ENCODE results near the gene NDUFS3. TPM values are rescaled to one million over a fixed set of nuclear protein-coding genes. Genes with fewer than 3 reads are reported as not detected.

Gene NDUFS3
- polyA plus RNA-seq, 1 donor (not counting 4 experiments of a cell fraction or from before 2014, with no cell fraction given), result 119 TPM

- no peaks in the 10 kb centered on the region for H4K20me1 ChIP-seq (ENCODE audit: control insufficient read depth, extremely low read depth, insufficient read depth, low read length)
- no peak for FAIRE-seq
Measured at GRCh38 chr11:47552056-47552565, 26.8 kb upstream of the NDUFS3 start.

GRCh38 chr11:47552566-47553405 is 26.1 kb upstream of the NDUFS3 start, which contains the start of gene CELF1:
Gene CELF1, minus strand, starts transcription at chr11:47553132. Its CDS starts 53,609 bp downstream, at chr11:47499523.
- dilution Hi-C loops (cut with MboI; ENCODE audit: extremely low pct_ligation_motif_present, low sequenced_read_pairs), result no loop called here
- Histone ChIP-seq H4K20me1 (ENCODE audit: control insufficient read depth, extremely low read depth, insufficient read depth, low read length) (no peaks in the 10 kb centered on the region), H3K36me3 (ENCODE audit: control insufficient read depth in 2 of 2, extremely low read depth in 1 of 2, insufficient read depth in 2 of 2, low read length in 2 of 2) (no peaks in the 10 kb centered on the region), H3K27me3 (ENCODE audit: control insufficient read depth, extremely low read depth, insufficient read depth, low read length) (no peaks in the 10 kb centered on the region), H3K4me3 (ENCODE audit: control insufficient read depth in 2 of 3, extremely low read depth in 1 of 3, insufficient read depth in 2 of 3, low read depth in 1 of 3, low read length in 3 of 3) (peak within 1 kb of the TSS; percentile 89 to 97 (median 92)), H3K9me1 (ENCODE audit: control insufficient read depth, extremely low read depth, insufficient read depth, low read length) (no peaks in the 10 kb centered on the region), H3K27ac (ENCODE audit: control insufficient read depth, insufficient read depth, low read length) (peak within 1 kb of the TSS; percentile 96), H3K9ac (ENCODE audit: control insufficient read depth, extremely low read depth, insufficient read depth, low read length) (peak within 1 kb of the TSS; percentile 99), H3K79me2 (ENCODE audit: control insufficient read depth, insufficient read depth, low read length) (peaks cover 50% of the 10 kb centered on the region), H3K4me2 (ENCODE audit: control insufficient read depth, extremely low read depth, insufficient read depth, low read depth, low read length) (peak within 1 kb of the TSS; percentile 81), H3K4me1 (ENCODE audit: control insufficient read depth, extremely low read depth, insufficient read depth, low read length) (peaks cover 21% of the 10 kb centered on the region), H3K9me3 (ENCODE audit: control insufficient read depth, low read depth, low read length) (no peaks in the 10 kb centered on the region), H2AFZ (ENCODE audit: control insufficient read depth, low read length) (peak within 1 kb of the TSS; percentile 56)
- FAIRE-seq, result no peak
- DNase-seq (ENCODE audit: low read depth, low spot score), result no peak
- TF ChIP-seq, protein P1, sequence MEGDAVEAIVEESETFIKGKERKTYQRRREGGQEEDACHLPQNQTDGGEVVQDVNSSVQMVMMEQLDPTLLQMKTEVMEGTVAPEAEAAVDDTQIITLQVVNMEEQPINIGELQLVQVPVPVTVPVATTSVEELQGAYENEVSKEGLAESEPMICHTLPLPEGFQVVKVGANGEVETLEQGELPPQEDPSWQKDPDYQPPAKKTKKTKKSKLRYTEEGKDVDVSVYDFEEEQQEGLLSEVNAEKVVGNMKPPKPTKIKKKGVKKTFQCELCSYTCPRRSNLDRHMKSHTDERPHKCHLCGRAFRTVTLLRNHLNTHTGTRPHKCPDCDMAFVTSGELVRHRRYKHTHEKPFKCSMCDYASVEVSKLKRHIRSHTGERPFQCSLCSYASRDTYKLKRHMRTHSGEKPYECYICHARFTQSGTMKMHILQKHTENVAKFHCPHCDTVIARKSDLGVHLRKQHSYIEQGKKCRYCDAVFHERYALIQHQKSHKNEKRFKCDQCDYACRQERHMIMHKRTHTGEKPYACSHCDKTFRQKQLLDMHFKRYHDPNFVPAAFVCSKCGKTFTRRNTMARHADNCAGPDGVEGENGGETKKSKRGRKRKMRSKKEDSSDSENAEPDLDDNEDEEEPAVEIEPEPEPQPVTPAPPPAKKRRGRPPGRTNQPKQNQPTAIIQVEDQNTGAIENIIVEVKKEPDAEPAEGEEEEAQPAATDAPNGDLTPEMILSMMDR (optimal IDR thresholded peaks at IDR 0.05 in 1 of 3, IDR thresholded peaks at IDR 0.05 in 1 of 3, conservative IDR thresholded peaks at IDR 0.05 in 1 of 3; ENCODE audit: extremely low read depth in 1 of 3, insufficient read depth in 2 of 3, low read length in 3 of 3), result peak; percentile 63 to 78 (median 77)
- TF ChIP-seq EZH2 (IDR thresholded peaks at IDR 0.05; ENCODE audit: low read length), result no peak

More at GRCh38 chr11:47552056-47552565, 26.8 kb upstream of the NDUFS3 start:
- Histone ChIP-seq H3K27me3 (ENCODE audit: control insufficient read depth, extremely low read depth, insufficient read depth, low read length) (no peaks in the 10 kb centered on the region), H3K27ac (ENCODE audit: control insufficient read depth, insufficient read depth, low read length) (peak overlapping the region; percentile 96), H3K9me3 (ENCODE audit: control insufficient read depth, low read depth, low read length) (no peaks in the 10 kb centered on the region), H3K9me1 (ENCODE audit: control insufficient read depth, extremely low read depth, insufficient read depth, low read length) (no peaks in the 10 kb centered on the region), H3K36me3 (ENCODE audit: control insufficient read depth in 2 of 2, extremely low read depth in 1 of 2, insufficient read depth in 2 of 2, low read length in 2 of 2) (no peaks in the 10 kb centered on the region), H3K9ac (ENCODE audit: control insufficient read depth, extremely low read depth, insufficient read depth, low read length) (peak overlapping the region; percentile 99), H3K4me1 (ENCODE audit: control insufficient read depth, extremely low read depth, insufficient read depth, low read length) (peaks cover 21% of the 10 kb centered on the region), H3K79me2 (ENCODE audit: control insufficient read depth, insufficient read depth, low read length) (peaks cover 57% of the 10 kb centered on the region), H3K4me2 (ENCODE audit: control insufficient read depth, extremely low read depth, insufficient read depth, low read depth, low read length) (peak overlapping the region; percentile 81), H3K4me3 (ENCODE audit: control insufficient read depth in 2 of 3, extremely low read depth in 1 of 3, insufficient read depth in 2 of 3, low read depth in 1 of 3, low read length in 3 of 3) (peak overlapping the region; percentile 89 to 97 (median 92)), H2AFZ (ENCODE audit: control insufficient read depth, low read length) (peak overlapping the region; percentile 47)
- dilution Hi-C loops (cut with MboI; ENCODE audit: extremely low pct_ligation_motif_present, low sequenced_read_pairs), result no loop called here
- DNase-seq (ENCODE audit: low read depth, low spot score), result no peak
- TF ChIP-seq, protein P1 (optimal IDR thresholded peaks at IDR 0.05 in 1 of 3, IDR thresholded peaks at IDR 0.05 in 1 of 3, conservative IDR thresholded peaks at IDR 0.05 in 1 of 3; ENCODE audit: extremely low read depth in 1 of 3, insufficient read depth in 2 of 3, low read length in 3 of 3), result no peak
- no peak for TF ChIP-seq EZH2 (IDR thresholded peaks at IDR 0.05; ENCODE audit: low read length)
